Measurements from ENCODE around the gene LBX1.

Gene LBX1

GRCh38 chr10:101236376-101237080, 7.3 kb upstream of the LBX1 start:
- H3K27me3 ChIP-seq (ENCODE audit: insufficient read depth, low read length): peaks cover 97% of the 10 kb centered on the region
- H3K9me3 ChIP-seq (ENCODE audit: low read length): no peaks in the 10 kb centered on the region
- H3K4me3 ChIP-seq (ENCODE audit: low read length): no peak overlapping the region
- no peak overlapping the region for H2AFZ ChIP-seq (ENCODE audit: low read depth, low read length)
- no peaks in the 10 kb centered on the region for H3K36me3 ChIP-seq (ENCODE audit: insufficient read depth, low read length)
- no peaks in the 10 kb centered on the region for H3K4me1 ChIP-seq (ENCODE audit: insufficient read depth, low read length)

- Histone ChIP-seq H3K36me3 (ENCODE audit: insufficient read depth, low read length) (no peaks in the 10 kb centered on the region), H3K9me3 (ENCODE audit: low read length) (no peaks in the 10 kb centered on the region), H3K4me1 (ENCODE audit: insufficient read depth, low read length) (no peaks in the 10 kb centered on the region), H2AFZ (ENCODE audit: low read depth, low read length) (no peak overlapping the region), H3K27me3 (ENCODE audit: insufficient read depth, low read length) (peaks cover 99% of the 10 kb centered on the region), H3K4me3 (ENCODE audit: low read length) (no peak overlapping the region)
Observed at GRCh38 chr10:101235766-101236165, 6.5 kb upstream of the LBX1 start.

GRCh38 chr10:101234333-101234732, 5.1 kb upstream of the LBX1 start:
- Histone ChIP-seq H3K4me1 (ENCODE audit: insufficient read depth, low read length) (peaks cover 4% of the 10 kb centered on the region), H3K4me3 (ENCODE audit: low read length) (no peak overlapping the region), H2AFZ (ENCODE audit: low read depth, low read length) (no peak overlapping the region), H3K27me3 (ENCODE audit: insufficient read depth, low read length) (peaks cover 98% of the 10 kb centered on the region), H3K36me3 (ENCODE audit: insufficient read depth, low read length) (no peaks in the 10 kb centered on the region), H3K9me3 (ENCODE audit: low read length) (no peaks in the 10 kb centered on the region)

- Histone ChIP-seq H3K27me3 (ENCODE audit: insufficient read depth, low read length) (peaks cover 98% of the 10 kb centered on the region), H3K4me1 (ENCODE audit: insufficient read depth, low read length) (peaks cover 4% of the 10 kb centered on the region), H3K36me3 (ENCODE audit: insufficient read depth, low read length) (no peaks in the 10 kb centered on the region), H3K9me3 (ENCODE audit: low read length) (no peaks in the 10 kb centered on the region), H2AFZ (ENCODE audit: low read depth, low read length) (no peak overlapping the region), H3K4me3 (ENCODE audit: low read length) (no peak overlapping the region)
Observed at GRCh38 chr10:101233863-101234262, 4.6 kb upstream of the LBX1 start.

GRCh38 chr10:101233443-101233842, 4.2 kb upstream of the LBX1 start:
- Histone ChIP-seq H3K4me1 (ENCODE audit: insufficient read depth, low read length) (peaks cover 4% of the 10 kb centered on the region), H3K4me3 (ENCODE audit: low read length) (no peak overlapping the region), H3K9me3 (ENCODE audit: low read length) (no peaks in the 10 kb centered on the region), H2AFZ (ENCODE audit: low read depth, low read length) (no peak overlapping the region), H3K36me3 (ENCODE audit: insufficient read depth, low read length) (no peaks in the 10 kb centered on the region), H3K27me3 (ENCODE audit: insufficient read depth, low read length) (peaks cover 98% of the 10 kb centered on the region)

- H3K36me3 ChIP-seq (ENCODE audit: insufficient read depth, low read length): no peaks in the 10 kb centered on the region
- H3K27me3 ChIP-seq (ENCODE audit: insufficient read depth, low read length): peaks cover 98% of the 10 kb centered on the region
- no peak overlapping the region for H2AFZ ChIP-seq (ENCODE audit: low read depth, low read length)
- no peak overlapping the region for H3K4me3 ChIP-seq (ENCODE audit: low read length)
- H3K9me3 ChIP-seq (ENCODE audit: low read length): no peaks in the 10 kb centered on the region
- peaks cover 4% of the 10 kb centered on the region for H3K4me1 ChIP-seq (ENCODE audit: insufficient read depth, low read length)
Observed at GRCh38 chr10:101231912-101232689, 2.8 kb upstream of the LBX1 start.

GRCh38 chr10:101231092-101231491, 1.8 kb upstream of the LBX1 start:
- no peaks in the 10 kb centered on the region for H3K9me3 ChIP-seq (ENCODE audit: low read length)
- peaks cover 97% of the 10 kb centered on the region for H3K27me3 ChIP-seq (ENCODE audit: insufficient read depth, low read length)
- H3K4me3 ChIP-seq (ENCODE audit: low read length): no peak overlapping the region
- H2AFZ ChIP-seq (ENCODE audit: low read depth, low read length): no peak overlapping the region
- H3K36me3 ChIP-seq (ENCODE audit: insufficient read depth, low read length): no peaks in the 10 kb centered on the region
- H3K4me1 ChIP-seq (ENCODE audit: insufficient read depth, low read length): peaks cover 4% of the 10 kb centered on the region

GRCh38 chr10:101230183-101230917, 1.1 kb upstream of the LBX1 start:
- H3K4me1 ChIP-seq (ENCODE audit: insufficient read depth, low read length): peaks cover 4% of the 10 kb centered on the region
- H3K36me3 ChIP-seq (ENCODE audit: insufficient read depth, low read length): no peaks in the 10 kb centered on the region
- H3K4me3 ChIP-seq (ENCODE audit: low read length): no peak overlapping the region
- H2AFZ ChIP-seq (ENCODE audit: low read depth, low read length): no peak overlapping the region
- H3K9me3 ChIP-seq (ENCODE audit: low read length): no peaks in the 10 kb centered on the region
- H3K27me3 ChIP-seq (ENCODE audit: insufficient read depth, low read length): peaks cover 97% of the 10 kb centered on the region

GRCh38 chr10:101228966-101229265, 347 bp downstream of the LBX1 start:
- Histone ChIP-seq H2AFZ (ENCODE audit: low read depth, low read length) (no peak overlapping the region), H3K4me3 (ENCODE audit: low read length) (no peak overlapping the region), H3K36me3 (ENCODE audit: insufficient read depth, low read length) (no peaks in the 10 kb centered on the region), H3K9me3 (ENCODE audit: low read length) (no peaks in the 10 kb centered on the region), H3K4me1 (ENCODE audit: insufficient read depth, low read length) (peaks cover 4% of the 10 kb centered on the region), H3K27me3 (ENCODE audit: insufficient read depth, low read length) (peaks cover 93% of the 10 kb centered on the region)

- no peak overlapping the region for H3K4me3 ChIP-seq (ENCODE audit: low read length)
Observed at GRCh38 chr10:101228153-101228965, 904 bp downstream of the LBX1 start.

GRCh38 chr10:101227429-101228152, 1.7 kb downstream of the LBX1 start:
- Histone ChIP-seq H2AFZ (ENCODE audit: low read depth, low read length) (no peak overlapping the region), H3K4me3 (ENCODE audit: low read length) (no peak overlapping the region), H3K9me3 (ENCODE audit: low read length) (no peaks in the 10 kb centered on the region), H3K27me3 (ENCODE audit: insufficient read depth, low read length) (peaks cover 93% of the 10 kb centered on the region), H3K36me3 (ENCODE audit: insufficient read depth, low read length) (no peaks in the 10 kb centered on the region), H3K4me1 (ENCODE audit: insufficient read depth, low read length) (peaks cover 4% of the 10 kb centered on the region)

More at GRCh38 chr10:101228153-101228965, 904 bp downstream of the LBX1 start:
- peaks cover 4% of the 10 kb centered on the region for H3K4me1 ChIP-seq (ENCODE audit: insufficient read depth, low read length)
- no peaks in the 10 kb centered on the region for H3K36me3 ChIP-seq (ENCODE audit: insufficient read depth, low read length)
- peaks cover 93% of the 10 kb centered on the region for H3K27me3 ChIP-seq (ENCODE audit: insufficient read depth, low read length)
- H2AFZ ChIP-seq (ENCODE audit: low read depth, low read length): no peak overlapping the region
- H3K9me3 ChIP-seq (ENCODE audit: low read length): no peaks in the 10 kb centered on the region
